Prostate gland (tissue), 2 donors: Measurements from ENCODE around the gene NIPAL3.

Source experiments
- CTCF ChIP-seq, 4 experiments: fragments of 200-600 bp in 2 of 4; fragments of 450-650 bp in 2 of 4; sonication (generic) in 2 of 4; IDR thresholded peaks; 1 replicate in 3 of 4; 2 replicates in 1 of 4; pipeline ENCODE4 v1.5.1; 2016 to 2019; ENCODE audit warnings: antibody characterized with exemption in 4 of 4, mild to moderate bottlenecking in 2 of 4, moderate library complexity in 2 of 4
- POLR2A ChIP-seq: fragments of 450-650 bp; IDR thresholded peaks from one replicate; pipeline ENCODE4 v1.6.1; 2016; ENCODE audit warnings: antibody characterized with exemption, mild to moderate bottlenecking

GRCh38 chr1:24440436-24440835 is 24.8 kb downstream of the NIPAL3 start:
- TF ChIP-seq CTCF (IDR thresholded peaks at IDR 0.05) (no peak), POLR2A (no peak)
